GM19468 (cell line): Measurements from ENCODE around the gene TMTC2.

Experiments used
- ATAC-seq: cut with Tn5 transposase; IDR thresholded peaks from one replicate; pipeline ENCODE4 v1.9.1; 2021; ENCODE audit warnings: mild to moderate bottlenecking, moderate library complexity, moderate number of reproducible peaks; ENCODE audit not compliant: unreplicated experiment; ENCODE audit errors: extremely low read depth

TMTC2 gene

GRCh38 chr12:82675246-82675645, 11.5 kb upstream of the TMTC2 start:
- no peak for ATAC-seq

- ATAC-seq = no peak
These were observed 4.4 kb upstream of the TMTC2 start for GRCh38 chr12:82682326-82682725.

- no peak for ATAC-seq
These were observed 3.9 kb upstream of the TMTC2 start for GRCh38 chr12:82682851-82683261.

GRCh38 chr12:82685790-82686167, 927 bp upstream of the TMTC2 start:
- ATAC-seq = peak; percentile 73

GRCh38 chr12:82687021-82688011, 610 bp downstream of the TMTC2 start:
- ATAC-seq = peak; percentile 15

- ATAC-seq = no peak
These were observed 1.4 kb downstream of the TMTC2 start for GRCh38 chr12:82688035-82688501.

GRCh38 chr12:82688596-82688995, 1.9 kb downstream of the TMTC2 start:
- no peak for ATAC-seq

GRCh38 chr12:82690006-82690405, 3.3 kb downstream of the TMTC2 start:
- no peak for ATAC-seq

- no peak for ATAC-seq
These were observed 4.8 kb downstream of the TMTC2 start for GRCh38 chr12:82691513-82691912.

- ATAC-seq = no peak
These were observed 7.6 kb downstream of the TMTC2 start for GRCh38 chr12:82694276-82694675.

- ATAC-seq = no peak
These were observed 8.3 kb downstream of the TMTC2 start for GRCh38 chr12:82694970-82695369.

- ATAC-seq = no peak
These were observed 8.8 kb downstream of the TMTC2 start for GRCh38 chr12:82695531-82695930.

GRCh38 chr12:82696543-82696942, 9.8 kb downstream of the TMTC2 start:
- no peak for ATAC-seq

GRCh38 chr12:82698708-82699564, 12.2 kb downstream of the TMTC2 start:
- no peak for ATAC-seq

- no peak for ATAC-seq
These were observed 19.1 kb downstream of the TMTC2 start for GRCh38 chr12:82705774-82706173.

GRCh38 chr12:82708061-82708879, 21.6 kb downstream of the TMTC2 start:
- ATAC-seq = no peak

GRCh38 chr12:82709794-82710355, 23.2 kb downstream of the TMTC2 start:
- ATAC-seq = no peak

- ATAC-seq = no peak
These were observed 24.0 kb downstream of the TMTC2 start for GRCh38 chr12:82710741-82711140.

- no peak for ATAC-seq
These were observed 27.7 kb downstream of the TMTC2 start for GRCh38 chr12:82714427-82714826.

GRCh38 chr12:82721726-82722125, 35.0 kb downstream of the TMTC2 start:
- ATAC-seq = no peak
